Left renal cortex interstitium (tissue), 4 donors: ENCODE data around the gene KCNMA1. TPM values are rescaled to one million over a fixed set of nuclear protein-coding genes. Genes with fewer than 3 reads are reported as not detected.

Experiments used
- DNase-seq, 4 donors: peaks; one replicate each; pipeline ENCODE4 v3.0.0-alpha.2; 2013; ENCODE audit warnings: low read depth in 4 of 4, low spot score in 2 of 4, missing footprints in 1 of 4
- polyA plus RNA-seq, 4 donors: library from polyadenylated mRNA; unstranded; fragments of 120-200 nt; gene quantifications; one replicate each; pipeline ENCODE4 v1.2.1, GENCODE V29; 2013; ENCODE audit not compliant: insufficient read length in 4 of 4

Gene KCNMA1
- polyA plus RNA-seq, 4 donors: 2.8 to 5.2 (median 3.7) TPM

DNA sequence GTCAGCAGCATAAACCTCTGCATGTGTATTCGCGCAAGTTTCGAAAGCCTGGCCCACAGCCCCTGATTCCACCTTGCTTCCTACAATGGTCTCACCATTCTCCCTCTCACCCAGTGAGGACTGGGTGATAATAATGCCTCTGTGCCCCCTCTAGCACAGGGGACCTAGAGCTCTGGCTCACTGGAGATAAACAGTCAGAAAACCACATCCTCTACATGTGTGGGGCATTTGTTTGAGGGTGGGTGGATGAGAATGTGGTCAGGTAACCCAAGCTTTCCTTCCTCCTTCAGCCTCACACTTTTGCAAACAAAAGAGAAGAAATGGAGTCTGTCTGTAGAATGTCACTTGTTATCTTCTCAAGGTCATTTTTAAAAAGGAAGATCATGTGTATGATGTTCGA, 373.5 kb downstream of the KCNMA1 start:
- DNase-seq: no peak

DNA sequence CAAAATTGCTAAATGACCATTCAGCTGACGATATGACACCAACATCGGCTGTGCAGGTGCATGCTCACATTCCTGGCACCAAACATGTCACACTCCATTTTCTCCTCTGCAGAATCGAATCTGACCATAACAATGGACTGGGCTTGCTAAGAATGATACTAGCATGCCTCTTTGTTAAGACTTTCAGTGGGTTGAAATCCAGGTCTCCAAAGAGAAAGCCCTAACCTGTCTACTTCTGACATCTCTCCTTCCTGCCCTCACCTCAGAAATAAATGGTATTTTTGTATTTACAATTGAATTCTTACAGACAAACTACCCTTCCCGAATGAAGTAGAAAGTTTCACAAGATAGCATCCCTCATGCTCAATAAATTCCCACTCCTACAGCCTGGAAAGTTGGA, 373.9 kb downstream of the KCNMA1 start:
- no peak for DNase-seq

- DNase-seq: no peak
Observed at GRCh38 chr10:77261146-77261545, 376.5 kb downstream of the KCNMA1 start.

DNA sequence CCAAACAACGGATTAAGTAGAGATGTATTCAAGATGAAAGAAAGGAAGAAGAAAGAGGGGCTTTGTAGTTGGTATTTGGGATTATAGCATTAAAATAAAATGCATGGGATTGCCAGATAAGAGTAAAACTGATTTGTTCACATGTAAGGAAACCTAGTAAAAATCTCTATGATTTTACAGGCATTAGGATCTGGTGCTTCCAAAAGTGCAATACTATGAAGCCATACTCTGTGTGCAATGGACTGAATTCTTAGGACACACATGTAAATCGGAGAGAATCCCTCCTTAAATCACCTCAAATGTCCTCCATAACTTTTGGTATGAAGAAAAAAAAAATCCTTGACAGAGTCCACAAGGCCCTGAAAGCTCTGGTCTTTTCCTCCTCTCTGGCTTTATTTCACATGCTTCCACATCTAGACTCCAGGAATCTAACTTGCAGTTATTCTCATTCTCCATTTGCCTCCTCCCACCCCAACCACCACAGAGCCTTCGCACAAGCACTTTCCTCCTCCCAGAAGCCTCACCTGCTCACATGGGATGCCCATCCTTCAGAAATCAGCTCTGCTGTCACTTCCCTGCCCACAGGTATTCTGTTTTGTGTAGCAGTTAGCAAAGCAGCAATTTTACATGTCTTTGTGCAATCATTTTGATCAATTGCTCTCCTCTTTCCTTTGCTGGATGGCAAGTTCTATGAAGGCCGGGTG, 378.3 kb downstream of the KCNMA1 start:
- DNase-seq: no peak

GRCh38 chr10:77256346-77256745, 381.3 kb downstream of the KCNMA1 start:
- DNase-seq: no peak

- no peak for DNase-seq
Observed at GRCh38 chr10:77253556-77254064, 384.0 kb downstream of the KCNMA1 start.

DNA sequence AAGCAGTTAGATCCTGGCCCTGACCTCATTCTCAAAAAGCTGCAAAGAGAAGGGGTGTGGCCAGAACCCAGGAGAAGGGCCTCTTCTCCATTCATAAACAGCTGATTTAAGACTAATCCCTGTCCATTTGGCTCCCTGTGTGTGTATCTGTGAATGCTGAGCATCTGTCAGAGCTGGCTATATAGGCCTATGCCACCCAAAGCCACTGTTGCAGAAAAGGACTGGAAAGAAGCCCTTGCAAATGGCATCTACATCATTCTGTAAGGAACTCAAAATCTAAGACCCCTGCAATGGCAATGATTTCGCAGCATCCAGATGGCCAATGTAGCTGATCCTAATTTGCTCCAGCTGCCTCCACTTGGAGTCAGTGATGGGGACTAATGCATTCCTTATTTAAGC, 384.5 kb downstream of the KCNMA1 start:
- no peak for DNase-seq

DNA sequence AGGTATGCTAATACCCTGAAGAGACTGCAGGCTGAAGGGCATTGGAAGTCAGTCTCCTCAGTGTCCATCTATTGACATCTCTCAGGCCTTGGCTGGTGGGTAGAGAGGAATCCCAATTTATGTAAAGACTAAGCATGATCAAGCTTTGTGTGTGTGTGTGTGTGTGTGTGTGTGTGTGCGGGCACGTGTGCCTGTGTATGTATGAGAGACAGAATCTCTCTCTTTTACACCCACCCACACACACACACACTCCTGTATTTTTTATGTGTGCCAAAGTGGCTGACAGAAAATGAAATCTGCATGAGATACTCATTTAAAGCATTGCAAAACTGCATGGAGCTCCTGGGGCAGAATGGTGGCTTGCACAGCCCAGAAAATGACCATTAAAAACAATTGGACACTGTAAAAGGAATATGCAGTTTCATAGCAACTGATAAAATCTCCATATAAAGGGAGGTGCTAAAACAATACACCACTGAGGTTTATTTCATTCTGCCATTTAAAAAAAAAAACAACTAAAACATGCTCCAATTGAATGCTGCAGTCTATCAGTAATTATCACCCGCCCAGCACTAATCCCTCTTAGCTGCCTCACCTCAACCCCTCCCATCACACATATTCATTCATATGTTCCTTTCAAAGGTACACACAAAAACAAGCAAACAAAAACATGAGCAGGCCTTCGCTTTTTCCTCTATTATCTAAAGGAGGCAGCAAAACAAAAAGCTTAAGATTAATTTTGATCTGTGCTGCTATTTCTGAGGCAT, 385.0 kb downstream of the KCNMA1 start:
- DNase-seq: no peak

DNA sequence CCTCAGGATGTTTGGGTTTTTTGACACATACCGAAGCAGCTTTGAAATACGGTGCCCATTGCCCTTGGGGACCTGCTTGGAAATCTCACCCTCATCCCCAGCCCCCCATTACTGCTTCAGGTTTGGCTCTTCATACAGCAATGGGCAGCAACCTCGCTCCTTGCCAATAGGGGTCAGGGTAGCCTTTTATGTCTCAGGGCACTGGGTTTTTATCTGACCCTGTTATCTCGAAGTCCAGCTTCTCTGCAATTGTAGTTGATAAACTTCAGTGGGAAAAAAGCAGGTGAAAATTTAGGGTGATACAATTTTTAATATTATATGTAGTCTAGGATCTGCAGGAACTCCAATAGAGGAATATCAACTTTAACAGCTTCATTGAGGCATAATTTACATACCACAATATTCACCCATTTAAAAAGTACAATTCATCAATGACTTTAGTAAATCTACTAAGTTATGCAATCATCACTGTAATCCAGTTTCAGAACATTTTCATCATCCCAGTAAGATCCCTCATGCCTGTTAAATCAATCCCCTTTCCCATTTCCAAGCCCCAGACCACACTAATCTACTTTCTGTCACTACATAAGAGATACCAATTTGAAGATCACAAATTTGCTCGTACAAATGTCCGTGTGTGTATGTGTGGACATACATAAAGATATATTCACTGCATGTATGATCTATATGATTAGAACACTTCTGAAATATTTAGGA, 386.2 kb downstream of the KCNMA1 start:
- DNase-seq: no peak

DNA sequence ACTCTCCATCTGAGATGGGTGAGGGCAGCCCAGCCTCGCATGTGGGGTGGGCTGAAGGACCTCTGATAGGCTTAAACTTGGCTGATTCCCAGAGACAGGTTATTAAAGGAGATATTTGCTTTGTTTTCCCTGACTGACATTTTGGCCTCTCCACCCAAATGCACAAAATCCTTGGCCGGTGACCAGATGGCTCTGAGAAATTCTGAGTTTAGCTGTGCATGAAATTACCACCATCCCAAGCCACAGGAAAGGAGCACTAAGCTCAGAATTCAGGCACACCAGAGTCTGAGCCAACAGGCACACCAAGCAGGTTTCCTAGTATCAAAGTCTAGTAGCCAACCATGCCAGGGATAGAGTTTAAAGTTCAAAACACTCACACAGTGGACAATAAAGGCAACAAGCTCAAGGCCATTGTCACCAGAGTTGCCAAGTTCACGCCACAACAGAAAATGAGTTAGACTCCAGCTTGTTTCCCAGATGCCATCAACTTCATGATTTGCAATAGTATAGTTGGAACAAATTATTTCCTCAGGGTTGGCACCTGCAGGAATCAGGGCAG, 387.6 kb downstream of the KCNMA1 start:
- no peak for DNase-seq

DNA sequence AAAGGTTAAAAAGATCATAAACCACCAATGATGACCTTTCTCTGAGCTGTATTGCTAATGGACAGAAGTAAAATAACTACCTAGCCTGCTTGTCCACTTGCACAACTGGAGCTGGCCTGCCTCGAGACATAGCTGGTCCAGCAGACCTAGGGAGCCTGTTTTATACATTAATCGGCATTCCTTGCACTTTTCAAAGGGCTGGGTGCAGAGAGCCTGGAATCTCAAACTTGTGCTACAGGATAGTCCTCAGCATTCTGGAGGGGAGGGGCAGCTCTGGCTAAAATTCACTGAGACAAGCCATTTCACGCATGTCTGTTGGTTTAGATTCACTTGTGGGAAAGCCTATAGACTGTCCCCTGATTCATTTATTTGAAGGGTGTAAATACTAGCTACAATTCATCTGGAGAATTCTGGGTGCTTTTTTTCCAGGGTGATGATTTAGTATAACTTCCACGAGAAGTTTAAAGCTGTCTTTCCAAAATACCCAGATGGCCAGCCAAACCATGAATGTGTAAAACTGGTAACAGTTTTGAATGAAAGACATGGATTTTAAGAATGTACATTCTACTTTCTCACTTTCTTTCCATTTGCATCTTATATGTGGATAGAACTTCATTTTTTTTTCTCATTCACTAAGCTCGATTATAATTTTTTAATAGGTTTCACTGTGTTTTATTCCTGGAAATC, 389.4 kb downstream of the KCNMA1 start:
- no peak for DNase-seq

GRCh38 chr10:77247031-77247990, 390.3 kb downstream of the KCNMA1 start:
- DNase-seq: no peak

DNA sequence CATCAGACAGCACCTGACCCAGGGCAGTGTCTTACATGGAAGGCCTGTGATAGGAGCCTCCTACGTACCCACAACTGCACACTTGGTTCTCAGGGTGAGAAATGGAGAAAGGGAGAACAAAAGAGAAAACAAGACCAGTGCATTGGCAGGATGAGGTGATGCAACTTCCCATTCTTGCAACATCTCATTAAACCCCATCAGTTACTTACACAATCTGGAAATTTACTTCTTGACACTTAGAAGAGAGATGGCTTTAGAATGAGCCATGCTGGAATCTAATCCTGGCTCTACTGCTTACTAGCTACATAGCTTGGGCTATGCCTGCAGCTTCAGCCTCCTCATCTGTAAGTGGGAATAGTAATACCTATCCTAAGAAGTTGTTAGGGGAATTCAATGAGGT, 391.7 kb downstream of the KCNMA1 start:
- no peak for DNase-seq

DNA sequence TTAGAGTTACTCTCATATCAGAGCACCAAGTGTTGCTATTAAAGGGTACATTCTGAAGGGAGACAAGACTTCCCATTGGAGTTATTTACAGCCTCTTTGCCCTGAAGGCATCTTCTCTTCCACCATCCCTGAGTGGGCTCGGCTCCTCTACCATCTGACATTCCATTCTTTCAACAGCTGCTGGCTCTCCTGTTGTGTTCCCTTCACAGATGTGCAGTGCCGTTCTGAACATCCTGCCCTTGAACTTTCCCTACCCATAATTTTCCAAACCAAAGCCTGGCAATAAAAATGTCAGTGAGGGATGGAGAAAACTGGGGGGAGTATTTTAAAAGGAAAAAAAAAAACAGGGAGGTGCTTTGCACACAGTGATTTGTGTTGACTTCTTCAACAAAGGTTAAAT, 392.9 kb downstream of the KCNMA1 start:
- peak in 2 of 4 donors; percentile 15 to 48 for DNase-seq

DNA sequence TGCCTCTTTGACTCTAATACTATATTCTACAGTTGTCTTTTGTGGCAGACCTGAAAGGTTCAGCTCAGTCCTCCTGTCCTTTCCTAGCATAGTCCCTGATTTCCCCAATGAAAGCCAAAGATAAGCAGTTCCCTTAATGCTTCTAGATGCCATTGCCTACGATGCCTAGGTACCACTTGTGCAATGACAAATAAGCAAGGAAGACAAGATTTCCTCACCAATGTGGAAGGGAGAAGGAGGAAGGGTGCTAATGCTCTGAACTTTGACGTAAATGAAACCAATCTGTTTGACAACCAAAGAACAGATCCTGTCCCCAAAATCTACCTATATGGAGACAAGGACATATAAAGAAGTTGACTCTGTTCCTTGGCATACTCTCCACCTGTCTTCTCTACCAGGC, 393.3 kb downstream of the KCNMA1 start:
- no peak for DNase-seq

DNA sequence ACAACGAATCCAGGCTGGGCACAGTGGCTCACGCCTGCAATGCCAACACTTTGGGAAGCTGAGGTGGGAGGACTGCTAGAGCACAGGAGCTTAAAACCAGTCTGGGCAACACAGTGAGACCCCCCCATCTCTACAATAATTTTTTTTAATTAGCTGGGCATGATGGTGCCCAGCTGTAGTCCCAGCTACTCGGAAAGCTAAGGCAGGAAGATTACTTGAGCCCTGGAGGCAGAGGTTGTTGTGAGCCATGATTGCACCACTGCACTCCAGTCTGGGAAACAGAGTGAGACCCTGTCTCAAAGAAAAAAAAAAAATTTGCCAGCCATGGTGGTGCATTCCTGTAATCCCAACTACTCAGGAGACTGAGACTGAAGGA, 396.3 kb downstream of the KCNMA1 start:
- no peak for DNase-seq

DNA sequence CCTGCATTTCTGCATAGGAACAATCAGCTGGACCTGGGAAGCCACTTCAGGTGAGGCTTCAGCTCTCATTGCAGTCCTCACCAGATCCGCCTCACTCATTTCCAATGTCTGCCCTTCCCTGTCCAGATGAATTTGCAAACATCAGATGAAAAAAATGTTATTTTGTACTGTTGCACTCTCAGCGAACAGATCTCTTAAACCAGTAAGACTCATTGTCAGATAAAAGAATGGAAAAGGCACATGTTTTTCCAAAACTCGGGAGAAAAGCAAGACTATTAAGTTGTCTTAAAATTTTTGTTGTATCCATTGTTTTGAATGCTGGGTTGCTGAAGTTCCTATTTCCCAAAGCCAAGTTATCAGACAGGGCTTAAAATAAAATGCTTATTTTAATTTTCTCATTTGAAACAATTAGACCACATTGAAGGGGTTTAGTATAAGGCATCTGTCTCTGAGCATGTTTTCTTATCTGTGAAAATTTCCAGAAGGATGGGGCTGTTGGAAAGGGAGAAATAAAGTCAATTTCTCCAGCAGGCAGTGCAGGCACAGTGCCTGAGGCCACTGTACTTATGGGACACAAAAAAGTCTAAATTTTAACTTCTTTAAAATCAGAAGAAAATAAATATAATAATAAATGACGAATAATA, 396.8 kb downstream of the KCNMA1 start:
- DNase-seq: no peak

- DNase-seq: no peak
Observed at GRCh38 chr10:77240041-77240652, 397.5 kb downstream of the KCNMA1 start.
